Activated CD4-positive, CD25-positive, alpha-beta regulatory T cell (primary cell): ENCODE measurements around the gene PER2.
A peak's percentile ranks its signal among the peaks of the same experiment; 100 is the strongest.
"Not testable (repeated sequence)": the region's sequence is repeated elsewhere in the genome, so short reads cannot be mapped to it uniquely, and the experiment has no call there.

Source experiments
- DNase-seq, 4 experiments: peaks; one replicate each; lab custom pipeline; 2025; lab: John Stamatoyannopoulos, UW

PER2 gene

GRCh38 chr2:238287737-238288649 is at the start of gene PER2:
Gene PER2, minus strand, starts transcription at chr2:238288610. Its CDS starts 10,674 bp downstream, at chr2:238277936.
- DNase-seq: no peak

- DNase-seq: no peak
Observed at GRCh38 chr2:238337846-238338245, 49.4 kb upstream of the PER2 start.

- DNase-seq: no peak
Observed at GRCh38 chr2:238336793-238337444, 48.5 kb upstream of the PER2 start.

- DNase-seq: no peak
Observed at GRCh38 chr2:238336151-238336550, 47.7 kb upstream of the PER2 start.

GRCh38 chr2:238335591-238335990 is 47.2 kb upstream of the PER2 start:
- not testable (repeated sequence) for DNase-seq

- DNase-seq: no peak
Observed at GRCh38 chr2:238334885-238335284, 46.5 kb upstream of the PER2 start.

GRCh38 chr2:238331916-238332315 is 43.5 kb upstream of the PER2 start:
- DNase-seq: no peak

- no peak for DNase-seq
Observed at GRCh38 chr2:238330391-238330790, 42.0 kb upstream of the PER2 start.

- DNase-seq: no peak
Observed at GRCh38 chr2:238327751-238328150, 39.3 kb upstream of the PER2 start.

GRCh38 chr2:238326801-238327365 is 38.5 kb upstream of the PER2 start:
- no peak for DNase-seq

- no peak for DNase-seq
Observed at GRCh38 chr2:238325694-238326093, 37.3 kb upstream of the PER2 start.

GRCh38 chr2:238324248-238324647 is 35.8 kb upstream of the PER2 start:
- DNase-seq: not testable (repeated sequence)

GRCh38 chr2:238322001-238322411 is 33.6 kb upstream of the PER2 start:
- DNase-seq: no peak

- DNase-seq: no peak
Observed at GRCh38 chr2:238321467-238321866, 33.1 kb upstream of the PER2 start.

- DNase-seq: no peak
Observed at GRCh38 chr2:238320648-238321281, 32.4 kb upstream of the PER2 start.

- DNase-seq: peak; percentile 68 to 77 (median 73)
Observed at GRCh38 chr2:238320246-238320647, 31.8 kb upstream of the PER2 start, which contains the start of gene TRAF3IP1. Gene TRAF3IP1, plus strand, starts transcription at chr2:238320518. Its CDS starts 145 bp downstream, at chr2:238320663.

- no peak for DNase-seq
Observed at GRCh38 chr2:238315031-238315595, 26.7 kb upstream of the PER2 start.

- DNase-seq: no peak
Observed at GRCh38 chr2:238314576-238314975, 26.2 kb upstream of the PER2 start.

- DNase-seq: no peak
Observed at GRCh38 chr2:238313991-238314350, 25.6 kb upstream of the PER2 start.

- DNase-seq: no peak
Observed at GRCh38 chr2:238313289-238313990, 25.0 kb upstream of the PER2 start.

GRCh38 chr2:238310721-238311120 is 22.3 kb upstream of the PER2 start:
- DNase-seq: not testable (repeated sequence)
